ENCODE measurements around the gene UBE2E3.
"Not testable (repeated sequence)": the region's sequence is repeated elsewhere in the genome, so short reads cannot be mapped to it uniquely, and the experiment has no call there.

The UBE2E3 gene

GRCh38 chr2:181077128-181077709, 96.8 kb downstream of the UBE2E3 start:
- in situ Hi-C loops (cut with HindIII; ENCODE audit: low pct_ligation_motif_present, low sequenced_read_pairs): no loop called here

DNA sequence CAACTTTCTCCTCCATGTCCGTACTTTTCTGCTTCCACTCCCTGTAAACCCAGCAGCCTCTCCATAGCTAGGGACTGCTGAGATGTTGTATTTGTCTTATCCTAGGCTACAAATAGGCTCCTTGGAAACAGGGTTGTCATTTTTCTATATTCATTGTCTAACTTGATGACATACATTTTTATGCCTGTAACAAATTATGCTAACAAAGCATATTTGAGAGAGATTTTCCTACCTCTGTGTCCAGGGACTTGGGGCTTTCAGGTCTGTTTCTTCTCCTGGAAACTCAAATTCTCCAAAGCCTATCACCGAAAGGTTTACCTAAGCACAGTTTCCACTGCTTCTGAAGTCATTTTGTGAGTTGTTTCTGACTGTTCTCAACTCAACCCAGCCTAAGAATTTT, 102.7 kb downstream of the UBE2E3 start:
- H3K4me3 ChIP-seq (ENCODE audit: low read depth, low read length): no peak overlapping the region
- H3K27me3 ChIP-seq (replicated peaks): no peaks in the 10 kb centered on the region
- TF ChIP-seq, protein P1, sequence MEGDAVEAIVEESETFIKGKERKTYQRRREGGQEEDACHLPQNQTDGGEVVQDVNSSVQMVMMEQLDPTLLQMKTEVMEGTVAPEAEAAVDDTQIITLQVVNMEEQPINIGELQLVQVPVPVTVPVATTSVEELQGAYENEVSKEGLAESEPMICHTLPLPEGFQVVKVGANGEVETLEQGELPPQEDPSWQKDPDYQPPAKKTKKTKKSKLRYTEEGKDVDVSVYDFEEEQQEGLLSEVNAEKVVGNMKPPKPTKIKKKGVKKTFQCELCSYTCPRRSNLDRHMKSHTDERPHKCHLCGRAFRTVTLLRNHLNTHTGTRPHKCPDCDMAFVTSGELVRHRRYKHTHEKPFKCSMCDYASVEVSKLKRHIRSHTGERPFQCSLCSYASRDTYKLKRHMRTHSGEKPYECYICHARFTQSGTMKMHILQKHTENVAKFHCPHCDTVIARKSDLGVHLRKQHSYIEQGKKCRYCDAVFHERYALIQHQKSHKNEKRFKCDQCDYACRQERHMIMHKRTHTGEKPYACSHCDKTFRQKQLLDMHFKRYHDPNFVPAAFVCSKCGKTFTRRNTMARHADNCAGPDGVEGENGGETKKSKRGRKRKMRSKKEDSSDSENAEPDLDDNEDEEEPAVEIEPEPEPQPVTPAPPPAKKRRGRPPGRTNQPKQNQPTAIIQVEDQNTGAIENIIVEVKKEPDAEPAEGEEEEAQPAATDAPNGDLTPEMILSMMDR (IDR thresholded peaks at IDR 0.05; ENCODE audit: low read depth, low read length, missing control alignments): no peak
- in situ Hi-C loops (cut with HindIII; ENCODE audit: low pct_ligation_motif_present, low sequenced_read_pairs): no loop called here
- no peak overlapping the region for H3K27ac ChIP-seq
- DNase-seq: no peak
- no peaks in the 10 kb centered on the region for H3K36me3 ChIP-seq (replicated peaks)

More at GRCh38 chr2:181077128-181077709, 96.8 kb downstream of the UBE2E3 start:
- H3K4me3 ChIP-seq (ENCODE audit: low read depth, low read length): no peak overlapping the region
- TF ChIP-seq, protein P1 (IDR thresholded peaks at IDR 0.05; ENCODE audit: low read depth, low read length, missing control alignments): peak; percentile 54
- H3K27ac ChIP-seq: no peak overlapping the region
- H3K27me3 ChIP-seq (replicated peaks): no peaks in the 10 kb centered on the region
- peak; percentile 40 for DNase-seq
- H3K36me3 ChIP-seq (replicated peaks): no peaks in the 10 kb centered on the region

GRCh38 chr2:181085734-181086133, 105.3 kb downstream of the UBE2E3 start:
- no peaks in the 10 kb centered on the region for H3K36me3 ChIP-seq (replicated peaks)

DNA sequence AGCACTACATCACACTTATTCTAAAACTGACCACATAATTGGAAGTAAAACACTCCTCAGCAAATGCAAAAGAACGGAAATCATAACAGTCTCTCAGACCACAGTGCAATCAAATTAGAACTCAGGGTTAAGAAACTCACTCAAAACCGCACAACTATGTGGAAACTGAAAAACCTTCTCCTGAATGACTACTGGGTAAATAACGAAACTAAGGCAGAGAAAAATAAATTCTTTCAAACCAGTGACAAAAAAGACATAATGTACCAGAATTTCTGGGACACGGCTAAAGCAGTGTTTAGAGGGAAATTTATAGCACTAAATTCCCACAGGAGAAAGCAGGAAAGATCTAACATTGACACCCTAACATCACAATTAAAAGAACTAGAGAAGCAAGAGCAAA, 111.5 kb downstream of the UBE2E3 start:
- in situ Hi-C loops (cut with HindIII; ENCODE audit: low pct_ligation_motif_present, low sequenced_read_pairs); DNase-seq: not testable (repeated sequence)

More at GRCh38 chr2:181085734-181086133, 105.3 kb downstream of the UBE2E3 start:
- Histone ChIP-seq H3K4me3 (ENCODE audit: low read depth, low read length) (no peak overlapping the region), H3K27ac (no peak overlapping the region), H3K27me3 (replicated peaks) (no peaks in the 10 kb centered on the region)
- in situ Hi-C loops (cut with HindIII; ENCODE audit: low pct_ligation_motif_present, low sequenced_read_pairs): no loop called here
- DNase-seq: no peak
- TF ChIP-seq, protein P1 (IDR thresholded peaks at IDR 0.05; ENCODE audit: low read depth, low read length, missing control alignments): no peak

DNA sequence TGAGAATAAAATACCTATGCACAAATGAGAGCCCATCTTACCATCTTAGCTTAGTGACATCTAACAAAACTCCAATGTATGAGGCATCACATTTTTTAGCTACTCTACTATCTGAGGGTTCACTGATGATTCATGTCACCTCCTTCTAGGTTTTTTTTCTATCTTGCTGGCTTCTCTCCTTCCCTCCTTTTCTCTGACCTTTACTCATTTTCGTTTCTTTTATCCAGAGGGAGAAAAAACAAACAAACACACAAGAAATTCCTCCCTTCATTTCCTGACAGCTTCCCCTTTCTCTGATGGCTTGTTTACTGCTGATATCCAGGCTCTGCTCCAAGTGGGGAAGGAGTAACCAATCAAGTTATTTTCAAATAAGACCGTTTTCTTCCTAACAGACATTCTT, 115.1 kb downstream of the UBE2E3 start:
- in situ Hi-C loops (cut with HindIII; ENCODE audit: low pct_ligation_motif_present, low sequenced_read_pairs): no loop called here
- no peak for DNase-seq
- H3K36me3 ChIP-seq (replicated peaks): no peaks in the 10 kb centered on the region

More for the DNA sequence above, 111.5 kb downstream of the UBE2E3 start:
- H3K4me3 ChIP-seq (ENCODE audit: low read depth, low read length); H3K27me3 ChIP-seq (replicated peaks); H3K27ac ChIP-seq; H3K36me3 ChIP-seq (replicated peaks): not testable (repeated sequence)

DNA sequence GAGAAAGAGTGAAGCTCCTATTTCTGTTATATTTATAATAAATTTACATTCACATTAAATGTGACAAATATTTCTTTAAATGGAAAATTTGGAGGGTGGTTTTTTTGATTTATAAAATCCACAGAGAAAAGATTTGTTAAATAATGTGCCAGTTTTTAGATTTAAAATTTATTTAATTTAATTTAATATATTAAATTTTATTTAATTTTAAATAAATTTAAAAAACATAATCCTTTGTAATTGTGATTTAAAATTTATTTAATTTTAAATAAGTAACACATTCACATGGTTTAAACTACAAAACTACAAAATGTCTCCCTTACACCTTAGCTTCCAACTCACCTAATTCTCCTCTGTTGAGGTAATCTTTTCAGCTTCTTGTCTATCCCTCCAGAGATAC, 123.3 kb downstream of the UBE2E3 start:
- in situ Hi-C loops (cut with HindIII; ENCODE audit: low pct_ligation_motif_present, low sequenced_read_pairs): loop anchor here (10.0 kb wide), 1 partner anchor 361 kb away; no protein-coding TSS in a partner anchor

More for the DNA sequence above, 115.1 kb downstream of the UBE2E3 start:
- Histone ChIP-seq H3K4me3 (ENCODE audit: low read depth, low read length) (no peak overlapping the region), H3K27ac (no peak overlapping the region), H3K27me3 (replicated peaks) (no peaks in the 10 kb centered on the region)
- TF ChIP-seq, protein P1 (IDR thresholded peaks at IDR 0.05; ENCODE audit: low read depth, low read length, missing control alignments): no peak

More for the DNA sequence above, 123.3 kb downstream of the UBE2E3 start:
- no peak overlapping the region for H3K4me3 ChIP-seq (ENCODE audit: low read depth, low read length)
- no peak overlapping the region for H3K27ac ChIP-seq
- TF ChIP-seq, protein P1 (IDR thresholded peaks at IDR 0.05; ENCODE audit: low read depth, low read length, missing control alignments): no peak
- DNase-seq: no peak
- H3K27me3 ChIP-seq (replicated peaks): no peaks in the 10 kb centered on the region
- no peaks in the 10 kb centered on the region for H3K36me3 ChIP-seq (replicated peaks)

Measured in brain microvascular endothelial cell (primary cell).